NCI-H748 treated with DMSO at 0.1 percent for 48 hours (cell line): ENCODE results near the gene MARF1.
"Not testable (repeated sequence)": the region's sequence is repeated elsewhere in the genome, so short reads cannot be mapped to it uniquely, and the experiment has no call there.

ENCODE experiments used
- DNase-seq: peaks from one replicate; lab custom pipeline; 2025; lab: John Stamatoyannopoulos, UW

The MARF1 gene

DNA sequence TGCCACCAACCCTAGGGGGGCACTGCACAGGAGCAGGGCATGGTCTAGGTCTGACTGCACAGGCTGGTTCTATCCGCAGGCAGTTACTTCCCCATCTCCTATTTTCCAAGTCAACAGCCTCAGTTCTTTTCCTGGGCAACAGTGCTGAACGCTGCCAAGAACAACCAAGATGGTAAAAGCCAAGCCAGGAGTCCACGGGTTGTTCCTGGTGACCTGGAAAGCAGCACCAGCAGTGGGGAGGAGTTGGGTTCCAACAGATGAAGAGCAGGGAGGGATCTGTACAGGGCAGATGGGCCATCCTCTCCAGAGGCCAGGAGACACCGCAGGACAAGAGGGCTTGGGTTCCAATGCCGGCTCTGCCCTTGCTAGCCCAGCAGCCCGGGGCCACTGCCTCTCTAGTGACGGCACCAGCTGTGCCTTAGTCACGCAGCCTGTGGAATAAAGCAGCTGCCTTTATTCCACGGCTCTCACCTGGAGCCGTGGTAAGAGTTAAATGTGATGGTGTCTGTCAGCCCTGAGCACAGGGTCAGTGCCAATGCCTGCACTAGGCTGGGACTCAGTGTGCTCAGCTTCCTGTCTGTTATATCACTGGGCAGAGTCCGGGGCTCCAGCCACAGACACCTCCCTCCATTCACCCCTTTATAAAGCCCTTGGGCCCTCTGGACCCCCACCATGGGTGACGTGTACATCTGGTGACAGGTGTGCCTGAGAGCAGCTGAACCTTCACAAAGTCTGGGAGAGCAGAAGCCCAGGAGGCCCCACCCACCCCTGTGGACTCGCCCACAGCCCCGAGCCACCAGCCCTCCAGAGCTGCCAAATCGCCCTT lies 44.9 kb downstream of the MARF1 start:
- no peak for DNase-seq

DNA sequence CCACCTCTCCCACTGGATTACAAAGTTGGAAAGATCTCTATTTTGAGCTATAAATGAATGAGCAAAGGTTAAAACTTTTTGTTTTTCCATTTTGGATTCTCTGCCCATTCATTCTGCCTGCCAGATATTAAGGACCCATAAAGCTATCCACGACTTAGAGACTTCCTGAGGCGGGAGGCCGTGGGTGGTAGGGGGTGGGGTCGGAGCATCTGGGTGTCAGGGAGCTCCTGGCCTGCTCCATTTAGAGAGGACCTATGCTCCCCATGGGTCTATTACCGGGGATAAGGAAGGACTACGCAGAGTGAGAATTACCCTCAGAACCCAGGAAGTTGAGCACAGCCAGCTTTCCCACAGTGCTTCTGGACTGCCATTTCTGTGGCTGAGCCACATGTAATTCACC lies 45.8 kb downstream of the MARF1 start:
- DNase-seq, result no peak

DNA sequence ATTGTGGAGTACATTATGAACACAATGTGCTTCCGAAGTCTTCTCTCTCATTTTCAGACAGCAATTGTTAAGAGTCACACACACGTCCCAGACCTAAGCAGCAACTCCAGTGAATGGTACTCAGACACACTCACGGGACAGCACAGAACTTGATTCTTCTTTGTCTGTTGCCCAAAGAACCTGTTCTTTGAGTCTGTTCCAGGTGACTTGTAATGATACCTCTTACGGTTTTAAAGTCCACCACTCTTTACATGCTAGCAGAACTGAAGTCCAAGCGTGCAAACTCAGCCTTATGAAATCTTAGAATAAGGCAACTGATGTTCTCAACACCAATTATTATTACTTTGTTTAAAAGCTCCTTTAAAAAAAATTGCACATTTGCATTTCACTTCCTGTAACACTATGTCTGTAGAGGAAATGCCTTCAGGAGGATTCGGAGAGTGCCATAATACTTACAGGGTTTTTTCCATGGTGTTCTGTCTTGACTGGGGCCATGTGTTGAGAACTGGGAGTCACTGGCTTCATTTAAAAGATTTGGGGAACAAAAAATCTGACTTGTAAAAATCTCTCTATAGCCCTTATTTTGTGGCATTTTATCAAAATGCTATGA lies 48.1 kb downstream of the MARF1 start:
- DNase-seq, result no peak

- DNase-seq, result no peak
Measured at GRCh38 chr16:15593235-15593634, 49.7 kb downstream of the MARF1 start.

DNA sequence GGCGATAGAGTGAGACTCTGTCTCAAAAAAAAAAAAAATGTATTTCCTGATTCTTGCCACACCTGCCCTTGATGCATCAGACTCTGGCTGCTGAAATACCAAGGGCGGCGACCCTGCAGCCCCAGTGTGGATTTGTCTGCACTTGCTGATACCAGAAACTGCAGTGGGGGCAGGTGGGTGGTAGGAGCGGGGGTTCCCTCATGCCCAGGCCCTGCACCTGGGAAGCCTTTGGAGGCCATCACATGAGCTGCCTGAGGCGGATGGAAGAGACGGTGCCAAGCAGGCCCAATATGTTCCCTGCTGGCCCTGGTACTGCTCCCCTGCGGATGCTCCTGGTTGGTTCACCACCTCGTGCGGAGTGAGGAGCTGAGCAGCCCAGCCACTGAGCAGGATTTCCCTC lies 50.6 kb downstream of the MARF1 start:
- no peak for DNase-seq

DNA sequence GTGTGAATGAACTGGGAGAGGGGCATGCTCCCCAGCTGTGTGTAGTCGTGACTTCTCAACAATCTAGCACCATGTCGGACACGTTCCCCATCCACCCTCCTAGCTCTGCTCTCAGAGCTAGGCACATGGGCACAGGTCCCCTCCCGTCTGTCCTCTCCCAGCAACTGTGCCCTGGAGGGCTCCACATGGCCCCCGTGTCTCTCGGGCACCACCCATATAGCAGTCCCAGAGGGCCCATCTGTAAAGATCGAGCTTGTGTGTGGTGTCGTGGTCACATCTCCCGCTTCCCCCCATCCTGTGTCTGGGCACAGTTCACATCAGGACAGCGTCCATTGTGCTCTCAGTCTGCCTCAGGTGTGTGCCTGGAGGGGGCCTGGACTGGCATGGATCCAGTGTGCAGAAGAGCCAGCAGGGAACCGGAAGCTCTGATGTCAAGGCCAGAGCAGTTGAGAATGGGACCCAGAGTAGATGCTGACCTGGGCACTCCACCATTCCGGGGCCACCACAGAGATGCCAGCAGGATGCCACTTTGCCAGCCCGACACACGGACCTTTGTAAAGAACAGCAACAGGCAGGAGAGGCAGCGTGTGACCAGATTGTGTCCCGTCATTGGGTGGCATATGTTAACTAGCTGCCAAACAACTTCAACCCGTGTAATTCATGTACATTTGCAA lies 55.7 kb downstream of the MARF1 start:
- DNase-seq, result no peak

DNA sequence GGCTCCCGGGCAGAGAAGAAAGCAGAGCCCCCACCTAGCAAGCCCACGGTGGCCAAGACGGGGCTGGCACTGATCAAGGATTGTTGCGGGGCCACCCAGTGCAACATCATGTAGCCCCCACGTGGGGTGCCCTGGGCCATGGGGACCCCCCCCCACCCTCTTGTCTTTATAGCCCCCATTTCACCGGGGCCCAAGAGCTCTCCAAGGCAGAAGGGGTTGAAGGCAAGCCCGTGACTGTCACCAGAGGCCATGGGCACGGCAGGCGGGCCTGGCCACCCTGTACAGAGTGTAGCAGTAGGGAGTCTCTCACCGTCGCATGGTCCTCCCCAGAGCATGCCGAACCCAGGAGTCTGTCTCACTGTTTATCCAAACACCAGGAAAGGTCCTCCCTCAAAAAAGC lies 56.2 kb downstream of the MARF1 start:
- no peak for DNase-seq

GRCh38 chr16:15585956-15586355 lies 57.0 kb downstream of the MARF1 start:
- no peak for DNase-seq

GRCh38 chr16:15583526-15583925 lies 59.4 kb downstream of the MARF1 start:
- no peak for DNase-seq

DNA sequence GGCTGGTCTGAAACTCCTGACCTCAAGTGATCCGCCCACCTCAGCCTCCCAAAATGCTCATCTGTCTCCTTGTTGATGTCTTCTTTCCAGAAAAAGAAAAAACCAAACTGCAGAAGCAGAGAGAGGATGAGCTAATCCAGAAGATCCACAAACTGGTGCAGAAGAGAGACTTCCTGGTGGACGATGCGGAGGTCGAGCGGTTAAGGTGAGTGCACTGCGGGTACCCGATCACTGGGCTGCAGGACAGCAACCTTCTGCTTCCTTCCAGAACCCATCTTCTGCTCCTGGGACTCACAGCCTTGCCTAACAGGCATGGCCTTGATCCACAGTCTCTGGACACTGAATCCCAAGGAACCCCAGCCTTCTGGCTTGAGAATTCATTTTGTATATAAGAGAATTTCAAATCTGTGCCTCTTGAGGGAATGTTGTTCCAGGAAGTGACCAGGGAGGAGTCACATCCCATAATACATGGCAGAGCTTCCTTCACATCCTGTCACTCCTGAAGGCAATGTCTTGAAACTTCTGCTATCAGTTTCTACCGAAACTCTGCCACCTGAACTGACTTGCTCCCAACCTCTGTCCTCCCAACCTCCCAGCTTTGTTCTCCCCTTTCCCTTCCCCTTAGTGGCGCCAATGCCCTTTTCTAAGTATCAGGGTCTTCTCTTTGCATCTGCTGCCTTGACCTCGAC lies 61.7 kb downstream of the MARF1 start:
- DNase-seq, result no peak

GRCh38 chr16:15578824-15579223 lies 64.1 kb downstream of the MARF1 start:
- DNase-seq, result no peak

DNA sequence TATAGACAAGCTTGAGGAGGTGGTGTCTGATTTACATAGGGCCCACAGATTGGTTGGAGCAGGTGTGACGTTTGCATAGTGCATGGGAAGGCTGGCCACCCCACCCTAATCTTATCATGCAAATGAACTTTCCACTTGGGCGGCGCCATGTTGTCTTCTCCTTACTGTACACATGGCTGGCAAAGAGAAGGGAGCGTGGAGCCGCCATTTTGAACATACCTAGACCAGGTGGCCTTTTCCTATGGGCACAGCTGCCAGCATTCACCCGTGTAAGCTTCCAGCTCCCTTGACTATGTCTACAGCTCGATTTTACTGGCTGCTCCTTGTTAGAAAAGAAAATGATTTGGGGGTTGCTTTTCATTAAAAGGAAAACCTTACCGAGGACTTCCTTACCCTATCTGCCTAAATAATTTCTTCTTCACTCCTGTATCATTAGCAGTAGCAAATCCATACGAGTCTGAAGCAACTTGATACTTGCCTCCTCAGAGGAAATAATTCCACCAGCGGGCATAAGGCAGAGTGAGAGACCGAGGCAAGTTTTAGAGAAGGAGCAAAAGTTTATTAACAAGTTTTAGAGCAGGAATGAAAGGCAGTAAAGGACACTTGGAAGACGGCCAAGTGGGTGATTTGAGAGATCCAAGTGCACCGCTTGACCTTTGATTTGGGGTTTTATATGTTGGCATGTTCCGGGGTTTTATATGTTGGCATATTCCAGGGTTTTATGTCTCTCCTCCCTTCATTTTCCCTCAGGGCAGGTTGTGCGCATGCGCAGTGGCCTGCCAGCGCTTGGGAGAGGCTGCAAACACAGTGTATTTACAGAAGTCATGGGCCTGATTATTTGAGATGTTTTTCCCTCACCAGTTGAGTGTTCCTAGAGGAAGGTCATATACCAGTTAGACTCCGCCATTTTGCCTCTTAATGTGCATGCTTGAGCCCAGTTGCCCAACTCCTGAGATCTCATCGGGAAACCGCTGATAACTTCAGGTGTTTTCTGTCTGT lies 65.7 kb downstream of the MARF1 start:
- no peak for DNase-seq

GRCh38 chr16:15575293-15576049 lies 67.5 kb downstream of the MARF1 start:
- no peak for DNase-seq

GRCh38 chr16:15574614-15574948 lies 68.4 kb downstream of the MARF1 start:
- DNase-seq, result no peak

DNA sequence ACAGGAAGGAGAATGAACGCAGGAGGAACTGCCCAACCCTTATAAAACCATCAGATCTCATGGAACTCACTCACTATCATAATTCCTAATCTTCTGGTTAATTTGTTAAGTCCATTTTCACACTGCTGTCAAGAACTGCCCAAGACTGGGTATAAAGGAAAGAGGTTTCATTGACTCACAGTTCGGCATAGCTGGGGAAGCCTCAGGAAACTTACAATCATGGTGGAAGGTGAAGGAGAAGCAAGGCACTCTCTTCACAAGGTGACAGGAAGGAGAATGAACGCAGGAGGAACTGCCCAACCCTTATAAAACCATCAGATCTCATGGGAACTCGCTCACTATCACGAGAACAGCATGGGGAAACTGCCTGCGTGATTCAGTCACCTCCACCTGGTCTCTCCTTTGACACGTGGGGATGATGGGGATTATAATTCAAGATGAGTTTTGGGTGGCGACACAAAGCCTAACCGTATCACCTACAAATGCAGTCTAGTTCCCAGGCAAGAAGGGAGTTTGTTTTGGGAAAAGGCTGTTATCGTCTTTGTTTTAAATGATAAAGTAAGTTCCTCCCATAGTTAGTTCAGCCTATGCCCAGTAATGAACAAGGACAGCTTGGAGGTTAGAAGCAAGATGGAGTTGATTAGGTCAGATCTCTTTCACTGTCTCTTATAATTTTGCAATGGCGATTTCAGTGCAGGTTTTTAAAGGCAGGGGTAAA lies 68.9 kb downstream of the MARF1 start:
- not testable (repeated sequence) for DNase-seq

GRCh38 chr16:15573274-15573895 lies 69.6 kb downstream of the MARF1 start:
- DNase-seq, result no peak

- no peak for DNase-seq
Measured at GRCh38 chr16:15572329-15573001, 70.5 kb downstream of the MARF1 start.

DNA sequence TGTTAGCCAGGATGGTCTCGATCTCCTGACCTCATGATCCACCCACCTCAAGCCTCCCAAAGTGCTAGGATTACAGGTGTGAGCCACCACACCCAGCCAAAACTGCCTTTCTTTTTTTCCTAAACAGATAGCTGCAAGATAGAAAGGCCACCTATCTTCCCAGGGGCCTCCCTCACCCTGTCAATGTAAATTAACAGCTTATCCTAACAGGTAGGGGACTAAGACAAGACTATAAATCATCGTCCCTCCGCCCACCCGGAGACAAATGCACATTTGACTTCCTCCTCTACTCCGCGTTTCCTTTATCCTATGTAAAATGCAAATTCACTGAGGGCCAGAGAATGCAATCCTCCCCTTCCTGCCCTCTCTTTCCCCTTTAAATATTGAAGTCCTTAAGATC lies 71.4 kb downstream of the MARF1 start:
- no peak for DNase-seq

DNA sequence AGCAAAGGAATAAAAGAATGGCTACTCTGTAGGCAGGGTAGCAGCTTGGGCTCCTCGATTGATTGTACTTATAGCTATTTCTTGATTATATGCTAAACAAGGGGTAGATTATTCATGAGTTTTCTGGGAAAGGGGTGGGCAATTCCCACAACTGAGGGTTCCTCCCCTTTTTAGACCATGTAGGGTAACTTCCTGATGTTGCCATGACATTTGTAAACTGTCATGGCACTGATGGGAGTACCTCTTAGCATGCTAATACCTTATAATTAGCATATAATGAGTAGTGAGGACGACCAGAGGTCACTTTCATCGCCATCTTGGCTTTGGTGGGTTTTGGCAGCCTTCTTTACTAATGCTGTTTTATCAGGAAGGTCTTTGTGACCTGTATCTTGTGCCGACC lies 72.3 kb downstream of the MARF1 start:
- DNase-seq, result not testable (repeated sequence)
